ENCODE results near the gene LRBA.

The LRBA gene

DNA sequence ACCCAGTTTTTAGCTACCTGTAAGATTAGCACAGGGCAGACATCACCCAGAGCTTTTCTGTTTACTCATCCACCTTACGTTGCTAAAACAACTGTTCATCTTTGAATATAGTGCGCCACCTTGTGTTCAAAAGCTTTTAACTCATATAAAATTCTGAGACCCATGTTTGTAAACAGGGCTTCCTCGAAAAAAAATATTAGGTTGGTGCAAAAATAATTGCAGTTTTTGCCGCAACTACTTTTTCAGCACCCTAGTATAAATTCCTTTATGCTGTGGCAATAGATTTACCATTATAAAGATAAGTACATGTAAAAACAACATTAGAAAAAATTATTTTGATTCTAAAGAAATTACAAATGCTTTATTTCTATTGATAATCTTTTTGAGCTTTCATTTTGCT lies 147.9 kb downstream of the LRBA start:
- DNase-seq = peak; percentile 82

DNA sequence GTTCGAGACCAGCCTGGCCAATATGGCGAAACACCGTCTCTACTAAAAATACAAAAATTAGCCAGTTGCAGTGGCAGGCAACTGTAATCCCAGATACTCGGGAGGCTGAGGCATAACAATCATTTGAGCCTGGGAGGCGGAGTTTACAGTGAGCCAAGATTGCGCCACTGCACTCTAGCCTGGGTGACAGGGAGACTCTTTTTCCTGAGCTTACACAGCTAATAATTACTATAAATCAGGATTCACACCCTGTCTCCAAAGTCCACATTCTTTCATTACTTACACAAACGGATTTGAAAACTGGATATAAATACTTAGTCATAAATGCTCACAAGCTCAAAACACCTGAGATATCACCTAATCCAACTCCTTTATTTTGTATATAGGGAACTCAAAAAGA lies 151.6 kb downstream of the LRBA start:
- DNase-seq = no peak

DNA sequence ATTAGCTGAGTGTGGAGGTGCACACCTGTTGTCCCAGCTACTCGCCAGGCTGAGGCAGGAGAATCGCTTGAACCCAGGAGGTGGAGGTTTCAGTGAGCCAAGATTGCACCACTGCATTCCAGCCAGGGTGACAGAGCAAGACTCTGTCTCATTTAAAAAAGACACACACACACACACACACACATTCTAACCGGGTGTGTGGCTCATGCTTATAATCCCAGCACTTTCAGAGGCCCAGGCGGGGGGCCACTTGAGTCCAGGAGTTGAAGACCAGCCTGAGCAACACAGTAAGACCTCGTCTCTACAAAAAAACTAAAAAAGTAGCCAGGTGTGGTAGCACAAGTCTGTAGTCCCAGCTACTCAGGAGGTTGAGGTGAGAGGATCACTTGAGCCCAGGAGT lies 152.3 kb downstream of the LRBA start:
- no peak for DNase-seq

DNA sequence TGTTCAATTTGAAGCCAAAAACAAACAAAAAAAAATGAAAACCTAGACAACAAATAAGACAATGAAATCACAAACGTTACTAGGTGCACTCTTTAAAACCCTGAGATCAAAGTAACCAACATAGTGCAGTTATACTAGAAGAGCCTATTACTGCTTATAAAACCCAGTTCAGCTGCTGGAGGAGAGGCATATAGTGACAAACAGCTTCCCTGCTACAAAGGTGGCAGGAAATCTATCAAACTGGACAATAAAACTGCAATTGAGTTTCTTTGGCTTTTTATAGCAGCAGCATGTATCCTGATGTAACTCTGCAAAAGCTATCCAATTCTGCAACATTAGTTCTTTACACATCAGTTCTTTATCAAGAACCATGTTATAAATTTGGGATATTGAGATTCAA lies 155.6 kb downstream of the LRBA start:
- no peak for DNase-seq

DNA sequence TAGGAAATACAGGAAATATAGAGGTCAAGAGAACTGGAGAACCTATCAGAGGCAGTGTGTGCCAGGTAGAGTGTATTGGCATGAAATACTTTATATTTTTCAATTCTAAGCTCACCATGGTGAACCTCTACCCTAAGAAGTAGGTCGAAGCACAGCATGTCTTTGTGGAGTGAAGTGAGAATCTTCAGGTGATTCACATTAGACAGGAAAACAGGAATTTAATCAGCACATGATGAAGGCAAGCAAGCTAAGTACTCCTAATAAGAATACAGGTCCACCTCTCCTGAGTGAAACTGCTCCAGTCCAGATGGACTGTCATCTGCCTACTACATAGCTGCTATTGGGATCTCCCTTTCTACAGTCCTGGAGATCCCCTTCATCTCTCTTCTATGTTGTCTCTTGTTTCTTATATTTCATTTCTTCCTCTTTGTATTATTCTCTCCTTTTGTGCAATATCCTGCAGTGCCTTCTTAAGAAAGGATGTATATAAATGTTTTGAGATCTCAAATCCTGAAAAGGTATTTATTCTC lies 159.0 kb downstream of the LRBA start:
- no peak for DNase-seq

DNA sequence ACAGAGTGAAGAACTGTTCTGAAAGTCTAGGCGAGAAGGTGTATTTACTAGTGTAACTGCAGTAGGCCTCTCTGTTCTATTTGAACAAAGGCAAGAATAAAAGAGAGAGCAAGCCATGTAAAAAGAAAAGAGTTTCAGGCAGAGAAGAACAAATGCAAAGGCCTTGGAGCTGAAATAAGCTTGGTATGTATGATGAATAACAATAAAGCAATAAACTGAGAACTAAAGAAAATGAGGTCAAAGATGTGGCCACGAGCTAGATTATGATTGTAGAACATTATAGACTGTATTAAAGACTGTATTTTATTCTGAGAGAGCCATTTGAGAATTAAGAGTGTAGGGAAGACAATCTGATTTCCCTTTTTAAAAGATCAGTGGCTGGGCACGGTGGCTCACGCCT lies 160.5 kb downstream of the LRBA start:
- DNase-seq = no peak

DNA sequence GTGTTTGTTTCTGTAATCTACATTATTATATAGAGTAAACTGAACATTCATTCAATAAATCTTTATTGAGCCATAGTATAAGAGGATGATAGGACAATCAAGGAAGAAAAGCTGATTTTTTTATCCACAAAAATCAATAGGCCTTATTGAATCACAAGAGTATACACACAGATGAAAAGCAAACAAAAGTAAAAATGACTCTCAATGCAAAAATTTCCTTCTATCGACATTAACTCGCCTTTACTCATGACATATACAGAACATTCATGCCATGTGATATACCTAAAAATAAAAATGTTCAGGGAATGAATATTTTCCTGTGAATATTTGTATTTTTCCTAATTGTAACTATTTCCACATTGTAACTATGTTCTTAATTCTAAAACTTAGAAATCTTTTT lies 161.2 kb downstream of the LRBA start:
- no peak for DNase-seq

DNA sequence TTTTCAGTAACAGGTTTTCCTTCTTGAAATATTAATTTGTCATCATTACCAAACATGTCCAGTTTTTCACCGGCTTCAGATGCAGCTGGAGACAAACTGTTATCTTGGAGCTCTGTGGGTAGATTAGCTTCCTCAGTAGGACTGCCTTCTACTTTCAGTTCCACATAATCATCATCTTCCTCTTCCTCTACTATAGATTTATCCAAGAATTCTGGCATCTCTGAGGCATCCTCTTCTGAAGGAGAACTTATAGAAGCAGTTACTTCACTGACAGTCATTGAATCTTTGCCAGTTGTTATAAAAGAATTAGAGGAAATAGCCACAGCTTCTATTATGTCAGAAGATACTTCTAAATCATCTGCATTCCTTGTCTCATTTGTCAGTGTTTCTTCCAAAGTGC lies 162.9 kb downstream of the LRBA start:
- DNase-seq = no peak

DNA sequence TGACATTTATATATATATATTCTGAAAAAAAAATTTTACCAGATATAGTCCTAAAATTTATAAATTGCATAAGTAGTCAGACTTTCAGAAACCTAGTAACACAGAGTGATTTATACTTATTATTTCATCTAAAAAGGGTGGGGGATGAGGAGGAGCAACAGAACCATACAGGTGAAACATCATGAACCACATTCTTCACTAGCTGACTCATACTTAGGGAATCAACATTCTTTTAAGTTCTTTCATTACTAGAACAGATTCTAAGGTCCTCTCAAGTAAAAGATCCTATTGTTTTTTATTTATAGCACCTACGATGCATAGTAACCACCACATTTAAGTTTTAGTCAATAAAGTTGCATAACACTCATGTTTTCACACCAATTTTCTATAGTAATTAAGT lies 166.1 kb downstream of the LRBA start:
- DNase-seq = no peak

DNA sequence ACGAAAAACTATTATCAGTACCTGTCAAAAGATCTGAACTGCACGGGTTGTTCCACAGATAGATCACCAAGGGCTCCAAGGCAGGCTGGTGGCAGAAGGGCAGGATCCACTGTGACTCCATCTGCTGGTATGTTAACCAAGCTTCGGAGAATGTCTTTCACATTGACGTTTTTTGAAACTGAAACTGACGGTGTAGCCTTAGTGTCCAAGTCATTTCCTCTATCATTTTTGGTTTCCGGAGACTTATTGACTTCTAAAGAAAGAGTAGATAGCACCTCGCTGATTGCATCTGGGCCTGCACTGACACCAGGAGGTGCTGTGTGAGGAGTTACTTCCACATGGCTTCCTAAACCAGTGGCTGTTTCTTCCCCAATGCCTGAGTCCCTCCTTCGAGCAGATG lies 186.9 kb downstream of the LRBA start:
- DNase-seq = peak; percentile 92

DNA sequence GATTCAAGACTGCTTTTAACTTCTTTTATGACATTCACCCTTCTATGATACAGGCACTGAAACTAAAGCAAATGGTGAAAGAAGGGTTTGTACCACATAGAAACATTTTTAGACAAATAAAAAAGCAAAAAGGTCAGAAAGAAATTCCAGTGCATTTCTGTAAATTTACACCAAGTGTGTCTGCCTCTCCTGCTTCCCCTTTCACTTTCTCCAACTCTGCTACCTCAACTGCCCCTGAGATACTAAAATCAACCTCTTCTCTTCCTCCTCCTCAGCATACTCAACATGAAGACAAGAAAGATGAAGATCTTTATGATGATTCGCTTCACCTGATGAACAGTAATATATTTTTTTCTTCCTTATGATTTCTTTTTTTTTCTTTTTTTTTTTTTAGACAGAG lies 187.9 kb downstream of the LRBA start:
- no peak for DNase-seq

DNA sequence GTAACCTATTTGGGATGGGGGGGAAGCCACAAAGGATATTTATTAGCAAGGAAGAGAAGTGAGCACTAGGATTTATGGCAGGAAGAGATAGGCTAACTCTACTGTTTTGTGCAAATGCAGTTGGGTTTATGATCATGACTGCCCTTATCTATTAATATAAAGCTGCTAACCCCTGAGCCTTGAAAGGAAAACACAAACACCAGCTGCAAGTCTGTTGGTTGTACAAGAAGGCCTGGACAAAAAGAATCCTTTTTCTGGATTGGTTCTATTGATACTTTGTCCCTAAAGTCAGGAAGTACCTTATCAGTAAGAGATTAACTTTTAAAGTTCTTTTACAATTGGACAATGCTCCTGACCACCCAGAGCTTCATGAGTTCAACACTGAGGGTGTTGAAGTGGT lies 188.8 kb downstream of the LRBA start:
- DNase-seq = no peak

DNA sequence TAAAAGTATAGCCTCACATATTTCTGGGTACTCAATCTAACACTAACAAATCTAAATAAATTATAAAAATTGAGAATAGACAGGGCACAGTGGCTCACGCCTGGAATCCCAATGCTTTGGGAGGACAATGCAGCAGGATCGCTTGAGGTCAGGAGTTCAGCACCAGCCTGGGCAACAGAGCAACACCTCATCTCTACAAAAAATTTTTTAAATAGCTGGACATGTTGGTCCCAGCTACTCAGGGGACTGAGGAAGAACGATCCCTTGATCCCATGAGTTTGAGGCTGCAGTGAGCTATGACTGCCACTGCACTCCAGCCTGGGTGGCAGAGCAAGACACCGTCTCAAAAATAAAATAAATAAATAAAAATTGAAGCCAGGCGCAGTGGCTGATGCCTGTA lies 192.7 kb downstream of the LRBA start:
- DNase-seq = no peak

DNA sequence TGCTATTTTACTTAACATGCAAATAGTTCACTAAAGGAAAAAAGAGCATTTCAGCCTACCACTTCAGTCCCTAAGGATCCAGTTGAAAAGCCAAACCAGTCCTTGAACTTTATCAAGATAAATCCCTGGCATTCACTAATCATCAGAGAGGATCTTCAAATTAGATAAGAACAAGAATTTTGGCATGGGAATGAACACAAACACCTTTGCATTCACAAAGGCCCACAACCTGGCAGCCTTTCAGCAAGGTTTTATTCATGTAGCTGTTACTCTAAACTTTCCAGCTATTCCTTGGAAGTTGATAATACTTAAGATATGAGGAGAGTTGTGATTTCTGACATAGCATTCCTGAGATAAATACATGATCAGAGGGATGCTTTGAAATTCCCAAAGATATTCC lies 193.4 kb downstream of the LRBA start:
- DNase-seq = no peak

DNA sequence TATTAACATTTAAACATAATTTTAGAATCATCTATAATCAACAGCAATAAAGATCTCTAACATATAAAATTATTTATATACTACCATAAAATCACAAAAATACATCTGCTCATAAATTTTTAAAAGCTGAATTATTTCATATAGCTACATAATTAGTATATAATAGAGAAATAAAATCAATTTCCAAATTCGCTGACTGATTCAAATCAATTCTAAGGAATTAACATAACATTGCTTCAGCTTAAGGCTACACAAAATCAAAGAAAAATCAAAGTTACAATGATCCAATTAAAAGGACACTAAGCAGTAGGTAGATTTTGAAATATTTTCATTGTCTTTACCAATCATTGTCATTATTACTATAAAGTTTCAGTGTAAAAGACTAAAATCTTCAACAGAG lies 194.7 kb downstream of the LRBA start:
- no peak for DNase-seq

DNA sequence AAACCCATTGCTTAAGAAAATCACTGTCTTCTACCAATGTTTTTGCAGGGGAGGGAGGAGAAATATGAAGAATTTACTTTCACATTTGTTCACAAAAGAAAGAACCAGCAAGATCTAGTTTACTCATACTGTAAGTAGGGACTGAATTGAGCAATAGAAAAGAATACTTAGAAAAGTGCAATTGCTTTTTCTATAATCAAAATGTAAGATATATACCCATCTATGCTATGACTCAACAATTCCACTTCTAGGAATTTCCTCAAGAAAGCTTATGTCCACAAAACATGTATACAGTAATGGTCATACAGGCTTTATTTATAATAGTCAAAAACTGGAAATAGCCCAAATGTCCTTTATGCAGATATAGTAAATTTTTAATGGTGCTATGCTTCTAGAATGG lies 196.4 kb downstream of the LRBA start:
- DNase-seq = peak; percentile 65

DNA sequence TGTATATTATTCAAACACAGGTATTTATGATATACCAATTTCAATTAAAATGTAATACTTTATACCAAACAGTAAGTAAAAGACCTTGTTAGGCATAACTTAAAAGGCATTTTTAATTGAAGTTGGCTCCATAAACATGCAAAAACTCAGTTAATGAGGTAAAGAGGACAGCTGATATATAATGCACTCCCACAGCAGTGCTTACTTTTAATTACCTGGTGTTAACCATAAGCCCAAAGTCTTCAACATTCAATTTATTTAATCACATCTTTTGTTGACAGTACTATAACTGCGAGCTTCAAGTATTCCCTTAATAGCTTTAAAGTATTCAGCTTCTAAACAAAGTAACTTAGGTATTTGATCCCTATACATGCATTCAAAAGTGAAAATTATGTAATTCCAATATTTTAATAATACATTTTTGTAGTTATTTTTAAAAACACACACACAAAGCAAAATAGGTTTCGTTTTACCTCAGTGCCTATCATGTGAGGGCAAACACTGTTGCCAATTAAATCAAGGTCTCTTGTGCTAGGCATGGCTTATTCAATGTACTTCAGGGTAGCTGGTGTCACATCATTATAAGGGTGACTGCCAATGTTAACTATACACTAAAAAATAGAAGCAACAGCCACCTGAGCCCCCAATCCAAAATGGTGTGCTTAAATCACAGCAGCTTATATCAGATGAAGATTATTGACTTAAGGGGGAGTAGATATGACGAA lies 197.1 kb downstream of the LRBA start:
- no peak for DNase-seq

DNA sequence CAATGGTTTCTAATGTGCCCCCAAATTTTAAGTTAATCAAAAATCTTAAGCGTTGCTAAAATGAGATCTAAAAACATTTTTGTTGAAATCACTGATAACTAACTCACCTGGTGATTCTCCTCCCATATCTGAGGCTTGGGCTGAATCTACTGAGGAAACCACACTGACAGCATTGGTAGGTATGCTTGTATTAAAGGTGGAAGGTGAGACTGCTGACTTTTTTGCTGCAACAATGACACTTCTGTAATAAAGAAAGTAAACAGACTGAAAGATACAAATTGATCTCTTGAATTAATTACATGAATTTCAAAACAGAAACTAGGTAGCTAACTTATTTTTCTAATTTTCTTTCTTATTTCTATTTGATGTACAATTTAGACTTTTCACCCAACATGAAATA lies 198.1 kb downstream of the LRBA start:
- no peak for DNase-seq

DNA sequence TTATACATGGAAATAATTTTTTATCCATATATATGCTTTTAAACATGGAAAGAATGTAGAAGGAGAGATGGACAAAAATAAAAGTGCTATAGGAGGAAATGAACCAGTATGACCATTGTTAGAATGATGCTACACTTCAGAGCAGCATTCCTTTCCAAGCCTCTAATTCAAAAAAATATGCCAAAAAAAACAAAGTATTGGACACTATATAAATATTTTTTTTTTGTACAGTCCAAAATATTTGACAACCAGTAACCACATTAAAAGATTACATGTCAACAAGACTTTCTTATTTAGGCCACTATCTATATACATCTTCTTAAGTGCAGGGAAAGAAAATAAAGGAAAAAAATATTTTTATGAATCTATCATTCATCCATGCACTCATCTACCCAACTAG lies 198.6 kb downstream of the LRBA start:
- no peak for DNase-seq

DNA sequence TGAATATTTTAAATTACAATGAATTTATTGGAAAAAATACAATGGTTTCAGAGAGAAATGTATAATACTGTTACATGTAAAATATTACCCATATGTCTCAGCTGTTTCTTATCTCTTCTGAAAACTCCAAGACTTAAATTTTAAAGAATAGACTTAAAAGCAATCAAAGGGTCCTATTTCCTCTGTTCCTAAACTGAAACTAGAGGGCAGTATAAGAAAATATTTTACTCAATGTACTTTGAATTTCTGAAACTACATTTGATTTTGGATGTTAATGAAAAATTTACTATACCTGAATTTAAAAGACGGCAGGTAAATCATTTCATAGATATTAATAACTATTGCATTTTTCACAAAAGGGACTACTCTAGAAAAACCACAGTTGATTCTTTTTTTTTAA lies 200.2 kb downstream of the LRBA start:
- no peak for DNase-seq

DNA sequence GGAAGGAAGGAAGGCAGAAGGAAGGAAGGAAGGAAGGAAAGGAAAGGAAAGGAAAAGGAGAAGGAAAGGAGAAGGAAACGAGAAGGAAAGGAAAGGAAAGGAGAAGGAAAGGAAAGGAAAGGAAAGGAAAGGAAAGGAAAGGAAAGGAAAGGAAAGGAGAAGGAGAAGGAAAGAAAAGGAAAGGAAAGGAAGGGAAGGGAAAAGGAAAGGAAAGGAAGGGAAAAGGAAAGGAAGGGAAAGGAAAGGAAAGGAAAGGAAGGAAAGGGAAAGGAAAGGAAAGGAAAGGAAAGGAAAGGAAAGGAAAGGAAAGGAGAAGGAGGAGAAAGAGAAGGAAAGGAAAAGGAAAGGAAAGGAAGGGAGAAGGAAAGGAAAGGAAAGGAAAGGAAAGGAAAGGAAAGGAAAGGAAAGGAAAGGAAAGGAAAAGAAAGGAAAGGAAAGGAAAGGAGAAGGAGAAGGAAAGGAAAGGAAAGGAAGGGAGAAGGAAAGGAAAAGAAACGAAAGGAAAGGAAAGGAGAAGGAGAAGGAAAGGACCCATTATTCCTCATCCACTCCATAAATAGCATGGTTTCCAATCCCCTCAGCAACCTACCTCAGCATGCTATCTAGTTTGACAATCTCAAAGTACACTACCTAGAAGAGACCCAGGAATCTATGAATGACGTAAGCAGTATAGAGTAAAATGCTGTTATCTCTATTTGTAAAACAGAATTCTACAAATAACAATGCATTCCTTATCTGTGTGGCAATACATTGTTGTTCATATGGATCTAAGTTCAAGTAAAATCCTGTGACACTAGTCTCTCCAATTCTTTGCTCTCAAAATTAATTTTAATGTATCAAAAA lies 209.7 kb downstream of the LRBA start:
- DNase-seq = no peak

DNA sequence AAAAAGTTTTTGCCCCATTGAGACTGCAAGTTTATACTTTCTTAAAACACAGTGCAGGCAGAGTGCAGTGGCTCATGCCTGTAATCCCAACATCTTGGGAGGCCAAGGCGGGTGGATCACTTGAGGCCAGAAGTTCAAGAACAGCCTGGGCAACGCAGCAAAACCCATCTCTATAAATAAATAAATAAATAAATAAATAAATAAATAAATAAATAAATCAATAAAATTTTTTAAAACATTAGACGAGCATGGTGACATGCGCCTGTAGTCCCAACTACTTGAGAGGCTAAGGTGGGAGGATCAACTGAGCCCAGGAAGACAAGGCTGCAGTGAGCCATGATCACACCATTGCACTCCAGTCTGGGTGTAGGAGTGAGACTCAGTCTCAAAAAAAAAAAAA lies 213.3 kb downstream of the LRBA start:
- no peak for DNase-seq

DNA sequence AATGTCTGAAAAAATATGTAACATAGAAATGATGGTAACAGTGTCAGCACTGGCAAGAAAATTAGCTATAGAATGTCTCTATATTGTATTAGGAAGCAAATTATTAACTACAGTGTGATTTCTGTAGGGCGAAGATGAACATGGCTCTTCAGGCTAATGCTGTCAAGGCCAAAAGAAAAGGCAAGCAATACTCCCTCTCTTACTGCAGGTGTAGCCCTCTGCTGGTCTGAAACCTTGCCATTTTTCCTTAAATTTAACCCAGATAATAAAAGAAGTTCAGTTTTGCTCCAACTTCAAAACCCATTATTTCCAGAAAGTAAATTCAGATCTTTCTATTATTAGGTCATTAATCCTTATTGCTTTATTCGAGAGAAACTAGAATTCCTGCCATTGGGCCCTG lies 215.9 kb downstream of the LRBA start:
- no peak for DNase-seq

DNA sequence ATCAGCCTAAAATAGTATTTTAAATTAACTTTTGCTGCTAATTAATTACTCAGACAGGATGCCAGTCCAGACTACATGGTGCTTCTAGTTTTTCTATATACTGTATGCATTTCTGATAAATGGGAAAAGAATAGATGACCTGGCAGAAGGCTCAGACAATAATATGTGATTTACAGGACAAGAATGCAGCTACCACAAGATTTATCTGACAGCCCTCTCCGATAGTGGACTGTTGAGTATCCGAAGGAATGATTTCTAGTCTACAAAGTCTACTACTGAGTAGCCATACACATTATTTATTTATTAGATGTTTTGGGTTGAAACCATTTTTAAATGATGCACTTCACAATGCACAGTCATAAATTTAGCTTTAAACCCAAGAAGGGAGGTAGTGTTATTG lies 220.4 kb downstream of the LRBA start:
- no peak for DNase-seq

DNA sequence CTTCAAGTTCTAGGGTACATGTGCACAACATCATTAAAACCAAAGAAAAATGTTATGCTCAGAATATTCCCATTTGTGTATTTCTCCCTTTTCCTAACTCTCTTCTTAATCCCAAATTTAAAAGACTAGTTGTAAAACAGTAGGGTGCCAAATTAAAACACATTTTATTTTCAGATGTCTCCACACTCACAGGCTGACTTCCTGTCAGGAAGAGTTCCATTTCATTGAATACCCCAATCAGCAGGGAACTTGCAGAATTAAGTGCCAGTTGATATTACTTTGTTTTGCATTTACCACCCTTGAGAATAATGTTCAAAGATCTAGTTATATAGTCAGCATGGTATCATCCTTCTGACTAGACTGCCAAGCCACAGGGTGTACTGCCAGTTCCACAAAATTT lies 225.2 kb downstream of the LRBA start:
- DNase-seq = no peak
